ENCODE data around the gene ZNF232.

GRCh38 chr17:5135726-5136579 lies 24.3 kb upstream of the ZNF232 start:
- TF ChIP-seq, protein P1, sequence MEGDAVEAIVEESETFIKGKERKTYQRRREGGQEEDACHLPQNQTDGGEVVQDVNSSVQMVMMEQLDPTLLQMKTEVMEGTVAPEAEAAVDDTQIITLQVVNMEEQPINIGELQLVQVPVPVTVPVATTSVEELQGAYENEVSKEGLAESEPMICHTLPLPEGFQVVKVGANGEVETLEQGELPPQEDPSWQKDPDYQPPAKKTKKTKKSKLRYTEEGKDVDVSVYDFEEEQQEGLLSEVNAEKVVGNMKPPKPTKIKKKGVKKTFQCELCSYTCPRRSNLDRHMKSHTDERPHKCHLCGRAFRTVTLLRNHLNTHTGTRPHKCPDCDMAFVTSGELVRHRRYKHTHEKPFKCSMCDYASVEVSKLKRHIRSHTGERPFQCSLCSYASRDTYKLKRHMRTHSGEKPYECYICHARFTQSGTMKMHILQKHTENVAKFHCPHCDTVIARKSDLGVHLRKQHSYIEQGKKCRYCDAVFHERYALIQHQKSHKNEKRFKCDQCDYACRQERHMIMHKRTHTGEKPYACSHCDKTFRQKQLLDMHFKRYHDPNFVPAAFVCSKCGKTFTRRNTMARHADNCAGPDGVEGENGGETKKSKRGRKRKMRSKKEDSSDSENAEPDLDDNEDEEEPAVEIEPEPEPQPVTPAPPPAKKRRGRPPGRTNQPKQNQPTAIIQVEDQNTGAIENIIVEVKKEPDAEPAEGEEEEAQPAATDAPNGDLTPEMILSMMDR (IDR thresholded peaks at IDR 0.05), result no peak
- no peak for TF ChIP-seq EZH2 (IDR thresholded peaks at IDR 0.05; ENCODE audit: borderline replicate concordance, insufficient read depth, low read depth, low read length, poor library complexity, severe bottlenecking)

All from B cell (primary cell).